ENCODE measurements around the gene PPIL3. TPM values are rescaled to one million over a fixed set of nuclear protein-coding genes. Genes with fewer than 3 reads are reported as not detected.

The PPIL3 gene
- total and polyA plus RNA-seq, 11 donors: 11.3 to 27.7 (median 20.8) TPM

- H3K36me3 ChIP-seq: peaks cover 0 to 65% (median 64%) of the 10 kb centered on the region in 9 donors
- intact Hi-C loops (cut with DNase I): loop anchor here in 1 of 10 donors (10.0 kb wide), 1 partner anchor 897 kb away; the partner anchor contains the start of genes MAIP1 and TYW5
- ATAC-seq (peak in 1 of 4 donors; percentile 14), DNase-seq (no peak)
- 91 to 97% (median 94%) methylated on average over 6 of the region's 6 CpGs for WGBS, 4 donors
- TF ChIP-seq POLR2A (IDR thresholded peaks at IDR 0.05): no peak
- H3K27ac ChIP-seq: no peak overlapping the region
- no peaks in the 10 kb centered on the region for H3K27me3 ChIP-seq
- H3K4me1 ChIP-seq: peaks cover 0 to 10% (median 0%) of the 10 kb centered on the region in 12 donors
- no peaks in the 10 kb centered on the region for H3K9me3 ChIP-seq
- no peak overlapping the region for H3K4me3 ChIP-seq
These were observed 37.3 kb downstream of the PPIL3 start for GRCh38 chr2:200851398-200852248.

- no peak overlapping the region for H3K4me3 ChIP-seq
- 64 to 71% (median 69%) methylated on average over 14 of the region's 14 CpGs for WGBS, 4 donors
- ATAC-seq (peak; percentile 35 to 55 (median 40)), DNase-seq (no peak)
- no peak overlapping the region for H3K27ac ChIP-seq
- intact Hi-C loops (cut with DNase I): loop anchor here in 1 of 10 donors (10.0 kb wide), 1 partner anchor 896 kb away; the partner anchor contains the start of genes MAIP1 and TYW5
- TF ChIP-seq CTCF (IDR thresholded peaks at IDR 0.05) (no peak), POLR2A (IDR thresholded peaks at IDR 0.05) (no peak)
- no peaks in the 10 kb centered on the region for H3K27me3 ChIP-seq
- H3K9me3 ChIP-seq: no peaks in the 10 kb centered on the region
- H3K4me1 ChIP-seq: peaks cover 0 to 3% (median 0%) of the 10 kb centered on the region in 12 donors
- H3K36me3 ChIP-seq: peaks cover 0 to 56% (median 55%) of the 10 kb centered on the region in 9 donors
These were observed 38.2 kb downstream of the PPIL3 start for GRCh38 chr2:200850512-200851256.

- peaks cover 0 to 28% (median 27%) of the 10 kb centered on the region in 9 donors for H3K36me3 ChIP-seq
- no peak for TF ChIP-seq CTCF (IDR thresholded peaks at IDR 0.05)
- H3K27me3 ChIP-seq: no peaks in the 10 kb centered on the region
- H3K9me3 ChIP-seq: no peaks in the 10 kb centered on the region
- no peak overlapping the region for H3K27ac ChIP-seq
- ATAC-seq: no peak
- no peak for DNase-seq
- 72 to 94% (median 83%) methylated on average over 4 of the region's 4 CpGs for WGBS, 4 donors
- no peak overlapping the region for H3K4me3 ChIP-seq
- H3K4me1 ChIP-seq: peaks cover 0 to 2% (median 0%) of the 10 kb centered on the region in 12 donors
- intact Hi-C loops (cut with DNase I): loop anchor here in 1 of 10 donors (2.0 kb wide), 1 partner anchor 21 kb away; no protein-coding TSS in a partner anchor
These were observed 40.9 kb downstream of the PPIL3 start for GRCh38 chr2:200847939-200848338.

GRCh38 chr2:200847269-200847668, 41.6 kb downstream of the PPIL3 start:
- no peak for TF ChIP-seq CTCF (IDR thresholded peaks at IDR 0.05)
- DNase-seq (no peak), ATAC-seq (no peak)
- Histone ChIP-seq H3K4me1 (peaks cover 0 to 2% (median 0%) of the 10 kb centered on the region in 12 donors), H3K27ac (no peak overlapping the region), H3K9me3 (no peaks in the 10 kb centered on the region), H3K36me3 (peaks cover 0 to 22% (median 20%) of the 10 kb centered on the region in 9 donors), H3K4me3 (no peak overlapping the region), H3K27me3 (no peaks in the 10 kb centered on the region)
- intact Hi-C loops (cut with DNase I): no loop called here

All from heart left ventricle (tissue), 16 donors.